Measurements from ENCODE around the gene DCPS. TPM values are rescaled to one million over a fixed set of nuclear protein-coding genes. Genes with fewer than 3 reads are reported as not detected.

The DCPS gene
- total and polyA plus RNA-seq, 4 donors, result 10.7 to 26.3 (median 20.4) TPM

GRCh38 chr11:126277780-126278179, 26.1 kb upstream of the DCPS start:
- TF ChIP-seq, protein P1, sequence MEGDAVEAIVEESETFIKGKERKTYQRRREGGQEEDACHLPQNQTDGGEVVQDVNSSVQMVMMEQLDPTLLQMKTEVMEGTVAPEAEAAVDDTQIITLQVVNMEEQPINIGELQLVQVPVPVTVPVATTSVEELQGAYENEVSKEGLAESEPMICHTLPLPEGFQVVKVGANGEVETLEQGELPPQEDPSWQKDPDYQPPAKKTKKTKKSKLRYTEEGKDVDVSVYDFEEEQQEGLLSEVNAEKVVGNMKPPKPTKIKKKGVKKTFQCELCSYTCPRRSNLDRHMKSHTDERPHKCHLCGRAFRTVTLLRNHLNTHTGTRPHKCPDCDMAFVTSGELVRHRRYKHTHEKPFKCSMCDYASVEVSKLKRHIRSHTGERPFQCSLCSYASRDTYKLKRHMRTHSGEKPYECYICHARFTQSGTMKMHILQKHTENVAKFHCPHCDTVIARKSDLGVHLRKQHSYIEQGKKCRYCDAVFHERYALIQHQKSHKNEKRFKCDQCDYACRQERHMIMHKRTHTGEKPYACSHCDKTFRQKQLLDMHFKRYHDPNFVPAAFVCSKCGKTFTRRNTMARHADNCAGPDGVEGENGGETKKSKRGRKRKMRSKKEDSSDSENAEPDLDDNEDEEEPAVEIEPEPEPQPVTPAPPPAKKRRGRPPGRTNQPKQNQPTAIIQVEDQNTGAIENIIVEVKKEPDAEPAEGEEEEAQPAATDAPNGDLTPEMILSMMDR (IDR thresholded peaks at IDR 0.05; ENCODE audit: control extremely low read depth, extremely low read depth), result no peak
- Histone ChIP-seq H3K27me3 (ENCODE audit: control insufficient read depth in 3 of 3, insufficient read depth in 3 of 3, low read length in 2 of 3) (no peaks in the 10 kb centered on the region), H3K36me3 (ENCODE audit: control insufficient read depth in 4 of 4, insufficient read depth in 4 of 4, low read length in 4 of 4) (peaks cover 11 to 22% (median 18%) of the 10 kb centered on the region in 4 donors), H3K9ac (ENCODE audit: insufficient read depth in 1 of 2, low read length in 2 of 2) (no peak overlapping the region), H3K9me3 (ENCODE audit: control insufficient read depth in 4 of 4, insufficient read depth in 3 of 4, low read length in 3 of 4) (no peaks in the 10 kb centered on the region), H3K4me3 (no peak overlapping the region), H3K27ac (ENCODE audit: low read depth in 1 of 2, low read length in 1 of 2) (no peak overlapping the region), H3K4me1 (ENCODE audit: control insufficient read depth in 5 of 5, insufficient read depth in 5 of 5, low read length in 5 of 5) (peaks cover 4 to 16% (median 8%) of the 10 kb centered on the region in 5 donors)
- ATAC-seq (ENCODE audit: insufficient read depth, low FRiP score), result no peak
- 93 to 94% methylated on average over 4 of the region's 4 CpGs for WGBS, 2 donors
- DNase-seq, result no peak

- H3K27me3 ChIP-seq (ENCODE audit: control insufficient read depth in 3 of 3, insufficient read depth in 3 of 3, low read length in 2 of 3), result no peaks in the 10 kb centered on the region
- ATAC-seq (ENCODE audit: insufficient read depth, low FRiP score) (no peak), DNase-seq (no peak)
- no peak overlapping the region for H3K9ac ChIP-seq (ENCODE audit: insufficient read depth in 1 of 2, low read length in 2 of 2)
- TF ChIP-seq, protein P1 (IDR thresholded peaks at IDR 0.05; ENCODE audit: control extremely low read depth, extremely low read depth), result no peak
- peaks cover 3 to 17% (median 13%) of the 10 kb centered on the region in 4 donors for H3K36me3 ChIP-seq (ENCODE audit: control insufficient read depth in 4 of 4, insufficient read depth in 4 of 4, low read length in 4 of 4)
- no peak overlapping the region for H3K27ac ChIP-seq (ENCODE audit: low read depth in 1 of 2, low read length in 1 of 2)
- H3K4me3 ChIP-seq, result no peak overlapping the region
- WGBS, 2 donors, result 75 to 79% methylated on average over 8 of the region's 8 CpGs
- no peaks in the 10 kb centered on the region for H3K9me3 ChIP-seq (ENCODE audit: control insufficient read depth in 4 of 4, insufficient read depth in 3 of 4, low read length in 3 of 4)
- peaks cover 4 to 16% (median 8%) of the 10 kb centered on the region in 5 donors for H3K4me1 ChIP-seq (ENCODE audit: control insufficient read depth in 5 of 5, insufficient read depth in 5 of 5, low read length in 5 of 5)
These were observed 24.7 kb upstream of the DCPS start for GRCh38 chr11:126279191-126279590.

DNA sequence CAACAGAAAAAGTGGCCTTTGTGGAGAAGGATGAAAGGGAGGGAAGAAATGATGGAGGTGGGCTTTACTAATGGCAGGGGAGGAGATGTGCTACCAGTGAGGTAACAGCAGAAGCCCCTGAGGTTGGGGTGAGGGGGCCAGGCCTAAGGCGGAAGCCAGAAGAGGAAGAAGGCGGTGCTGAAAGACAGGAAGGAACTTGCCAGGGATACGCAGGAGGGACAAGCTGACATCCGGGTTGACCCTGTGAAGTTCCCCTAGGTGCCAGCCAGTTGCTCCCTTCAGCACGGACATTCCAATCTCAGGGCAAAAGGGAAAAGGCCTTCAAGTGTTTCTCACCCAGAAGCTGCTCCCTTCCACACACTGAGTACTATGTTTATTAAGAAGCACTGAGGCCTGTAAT, 23.3 kb upstream of the DCPS start:
- TF ChIP-seq, protein P1 (IDR thresholded peaks at IDR 0.05; ENCODE audit: control extremely low read depth, extremely low read depth), result no peak
- ATAC-seq (ENCODE audit: insufficient read depth, low FRiP score), result no peak
- Histone ChIP-seq H3K27me3 (ENCODE audit: control insufficient read depth in 3 of 3, insufficient read depth in 3 of 3, low read length in 2 of 3) (no peaks in the 10 kb centered on the region), H3K9ac (ENCODE audit: insufficient read depth in 1 of 2, low read length in 2 of 2) (no peak overlapping the region), H3K4me1 (ENCODE audit: control insufficient read depth in 5 of 5, insufficient read depth in 5 of 5, low read length in 5 of 5) (peaks cover 4 to 16% (median 8%) of the 10 kb centered on the region in 5 donors), H3K4me3 (no peak overlapping the region), H3K36me3 (ENCODE audit: control insufficient read depth in 4 of 4, insufficient read depth in 4 of 4, low read length in 4 of 4) (peaks cover 2 to 15% (median 7%) of the 10 kb centered on the region in 4 donors), H3K9me3 (ENCODE audit: control insufficient read depth in 4 of 4, insufficient read depth in 3 of 4, low read length in 3 of 4) (no peaks in the 10 kb centered on the region), H3K27ac (ENCODE audit: low read depth in 1 of 2, low read length in 1 of 2) (peak overlapping the region in 1 of 2 donors; percentile 50)
- WGBS, 2 donors, result 15 to 45% methylated on average over 5 of the region's 5 CpGs
- peak in 1 of 3 donors; percentile 32 for DNase-seq

DNA sequence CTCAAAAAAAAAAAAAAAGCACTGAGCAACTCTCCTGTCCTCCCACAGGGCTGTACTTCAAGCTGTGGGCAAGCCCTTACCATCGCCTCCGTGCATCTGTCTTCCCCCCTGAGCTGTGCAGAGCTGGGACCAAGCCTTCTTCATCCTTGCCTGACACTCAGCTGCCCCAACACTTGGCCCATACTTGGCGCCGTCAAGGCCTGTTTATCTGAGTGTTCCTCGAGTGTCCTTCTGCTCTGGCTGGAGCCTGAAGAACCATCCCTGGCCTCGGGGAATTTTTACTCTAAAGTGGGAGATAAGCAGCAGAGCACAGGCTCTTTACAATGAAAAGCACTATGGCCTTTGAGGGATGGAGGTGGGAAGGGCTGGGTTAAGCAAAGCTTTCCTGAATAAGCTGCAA, 22.6 kb upstream of the DCPS start:
- H3K9me3 ChIP-seq (ENCODE audit: control insufficient read depth in 4 of 4, insufficient read depth in 3 of 4, low read length in 3 of 4), result no peaks in the 10 kb centered on the region
- no peak overlapping the region for H3K4me3 ChIP-seq
- 58 to 66% methylated on average over 6 of the region's 6 CpGs for WGBS, 2 donors
- H3K9ac ChIP-seq (ENCODE audit: insufficient read depth in 1 of 2, low read length in 2 of 2), result no peak overlapping the region
- TF ChIP-seq, protein P1 (IDR thresholded peaks at IDR 0.05; ENCODE audit: control extremely low read depth, extremely low read depth), result no peak
- no peak overlapping the region for H3K27ac ChIP-seq (ENCODE audit: low read depth in 1 of 2, low read length in 1 of 2)
- DNase-seq (peak; percentile 25 to 57 (median 33)), ATAC-seq (ENCODE audit: insufficient read depth, low FRiP score) (peak; percentile 9)
- H3K27me3 ChIP-seq (ENCODE audit: control insufficient read depth in 3 of 3, insufficient read depth in 3 of 3, low read length in 2 of 3), result no peaks in the 10 kb centered on the region
- peaks cover 0 to 11% (median 4%) of the 10 kb centered on the region in 4 donors for H3K36me3 ChIP-seq (ENCODE audit: control insufficient read depth in 4 of 4, insufficient read depth in 4 of 4, low read length in 4 of 4)
- peaks cover 4 to 16% (median 8%) of the 10 kb centered on the region in 5 donors for H3K4me1 ChIP-seq (ENCODE audit: control insufficient read depth in 5 of 5, insufficient read depth in 5 of 5, low read length in 5 of 5)

Measured in lung (tissue), 12 donors.